ENCODE results near the gene PIGX. TPM values are rescaled to one million over a fixed set of nuclear protein-coding genes. Genes with fewer than 3 reads are reported as not detected.

The PIGX gene
- 10 to 100 TPM; 19.5 to 23.3 TPM for total RNA-seq

DNA sequence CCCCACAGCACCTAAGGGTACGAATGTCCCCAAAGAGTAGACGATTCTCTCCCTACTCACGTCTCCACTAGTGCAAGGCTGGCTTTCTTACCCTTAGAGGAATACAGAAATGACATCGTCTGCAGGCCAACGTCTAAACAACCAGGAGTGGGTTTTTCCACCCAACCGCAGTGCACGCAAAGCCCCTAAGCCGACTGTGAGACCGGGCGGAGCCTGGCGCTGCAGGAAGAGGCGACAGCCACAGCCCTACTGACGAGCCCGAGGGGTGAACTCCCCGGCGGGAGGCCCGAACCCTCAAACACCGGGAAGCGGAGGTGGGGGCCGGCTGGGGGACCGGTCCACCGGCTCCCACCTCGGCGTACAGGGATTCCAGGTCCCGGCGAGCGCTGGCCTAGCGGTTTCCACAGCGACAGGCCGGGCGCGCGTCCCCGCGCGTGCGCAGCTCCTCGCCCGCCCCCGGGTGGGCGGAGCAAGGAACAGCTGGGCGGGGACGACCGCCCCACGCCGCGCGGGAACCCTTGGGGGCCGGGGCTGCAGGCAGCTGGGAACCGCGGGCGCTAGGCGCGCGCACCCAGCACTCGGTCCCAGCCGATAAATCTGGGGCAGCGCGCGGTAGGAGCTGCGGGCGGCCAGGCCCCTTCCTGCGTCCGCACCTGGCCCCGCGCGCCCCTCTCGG is at the start of gene PIGX, which contains the start of gene CEP19:
Gene PIGX (plus strand): TSS at position 540 of the 676 bp plus-strand sequence.
Gene CEP19 (minus strand): TSS at position 413 of the 676 bp plus-strand sequence. CDS start 3,593 bp downstream, outside the sequence.
- Histone ChIP-seq H3K27ac (peak within 1 kb of the TSS; percentile 89), H3K9me3 (no peaks in the 10 kb centered on the region), H3K4me1 (peaks cover 3% of the 10 kb centered on the region), H3K27me3 (no peaks in the 10 kb centered on the region), H3K4me3 (peak within 1 kb of the TSS; percentile 77), H3K36me3 (no peaks in the 10 kb centered on the region), H3K9ac (ENCODE audit: low read depth in 2 of 2, low read length in 2 of 2) (peak within 1 kb of the TSS; percentile 80 to 91)
- DNase-seq: peak; percentile 86
- TF ChIP-seq, protein P1, sequence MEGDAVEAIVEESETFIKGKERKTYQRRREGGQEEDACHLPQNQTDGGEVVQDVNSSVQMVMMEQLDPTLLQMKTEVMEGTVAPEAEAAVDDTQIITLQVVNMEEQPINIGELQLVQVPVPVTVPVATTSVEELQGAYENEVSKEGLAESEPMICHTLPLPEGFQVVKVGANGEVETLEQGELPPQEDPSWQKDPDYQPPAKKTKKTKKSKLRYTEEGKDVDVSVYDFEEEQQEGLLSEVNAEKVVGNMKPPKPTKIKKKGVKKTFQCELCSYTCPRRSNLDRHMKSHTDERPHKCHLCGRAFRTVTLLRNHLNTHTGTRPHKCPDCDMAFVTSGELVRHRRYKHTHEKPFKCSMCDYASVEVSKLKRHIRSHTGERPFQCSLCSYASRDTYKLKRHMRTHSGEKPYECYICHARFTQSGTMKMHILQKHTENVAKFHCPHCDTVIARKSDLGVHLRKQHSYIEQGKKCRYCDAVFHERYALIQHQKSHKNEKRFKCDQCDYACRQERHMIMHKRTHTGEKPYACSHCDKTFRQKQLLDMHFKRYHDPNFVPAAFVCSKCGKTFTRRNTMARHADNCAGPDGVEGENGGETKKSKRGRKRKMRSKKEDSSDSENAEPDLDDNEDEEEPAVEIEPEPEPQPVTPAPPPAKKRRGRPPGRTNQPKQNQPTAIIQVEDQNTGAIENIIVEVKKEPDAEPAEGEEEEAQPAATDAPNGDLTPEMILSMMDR (IDR thresholded peaks at IDR 0.05): no peak
- intact Hi-C loops (cut with DNase I): no loop called here

DNA sequence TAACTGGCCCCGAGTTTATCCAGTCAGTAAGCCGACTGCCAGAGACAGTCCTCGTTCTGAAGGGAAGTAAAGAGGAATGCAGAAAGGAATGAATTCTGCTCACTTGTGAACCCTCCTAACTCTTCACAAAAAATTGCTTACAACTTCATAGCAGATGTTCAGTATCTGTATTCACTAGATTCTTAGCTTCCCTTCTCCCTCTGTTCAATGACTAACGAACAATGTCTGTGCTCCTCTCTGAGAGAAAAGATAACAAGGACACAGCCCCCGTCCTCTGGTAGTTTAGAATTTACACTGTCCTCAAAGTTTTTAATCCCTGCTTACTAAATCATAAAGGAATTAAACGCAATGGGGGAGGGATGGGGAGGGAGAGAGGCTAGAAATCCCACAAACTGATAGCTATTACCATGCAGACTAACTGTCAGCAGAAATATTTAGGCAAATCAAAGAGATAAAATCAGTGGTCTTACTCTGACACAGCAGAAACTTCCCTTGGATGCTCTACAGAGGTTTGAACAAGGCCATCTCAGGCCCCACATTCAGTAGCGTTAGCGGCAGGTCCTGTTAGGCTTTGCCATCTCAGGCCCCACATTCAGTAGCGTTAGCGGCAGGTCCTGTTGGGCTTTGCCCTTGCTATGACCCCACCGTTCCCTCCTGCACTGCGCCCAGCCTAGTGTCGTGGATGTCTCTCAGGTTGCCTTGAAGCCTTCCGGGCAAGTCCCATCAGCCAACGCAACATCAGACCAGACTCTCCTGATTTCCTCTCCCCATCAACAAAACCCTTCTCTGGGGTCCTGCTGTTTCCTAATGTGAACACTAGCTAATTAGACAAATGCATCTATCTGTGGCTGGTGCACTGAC is 49.2 kb upstream of the PIGX start:
- Histone ChIP-seq H3K27ac (no peak overlapping the region), H3K4me3 (no peak overlapping the region), H3K9ac (ENCODE audit: low read depth in 2 of 2, low read length in 2 of 2) (no peak overlapping the region), H3K36me3 (no peaks in the 10 kb centered on the region), H3K9me3 (no peaks in the 10 kb centered on the region), H3K4me1 (no peaks in the 10 kb centered on the region), H3K27me3 (no peaks in the 10 kb centered on the region)
- TF ChIP-seq, protein P1 (IDR thresholded peaks at IDR 0.05): no peak
- DNase-seq: no peak
- intact Hi-C loops (cut with DNase I): no loop called here

GRCh38 chr3:196666001-196666867 is 45.9 kb upstream of the PIGX start:
- intact Hi-C loops (cut with DNase I): no loop called here
- no peaks in the 10 kb centered on the region for H3K9me3 ChIP-seq
- H3K27me3 ChIP-seq: no peaks in the 10 kb centered on the region
- TF ChIP-seq, protein P1 (IDR thresholded peaks at IDR 0.05): no peak
- H3K4me1 ChIP-seq: no peaks in the 10 kb centered on the region
- no peak overlapping the region for H3K27ac ChIP-seq
- peak overlapping the region in 1 of 2 donors; percentile 12 for H3K9ac ChIP-seq (ENCODE audit: low read depth in 2 of 2, low read length in 2 of 2)
- DNase-seq: no peak
- no peaks in the 10 kb centered on the region for H3K36me3 ChIP-seq
- no peak overlapping the region for H3K4me3 ChIP-seq

GRCh38 chr3:196667056-196667825 is 44.9 kb upstream of the PIGX start:
- intact Hi-C loops (cut with DNase I): no loop called here
- Histone ChIP-seq H3K27ac (no peak overlapping the region), H3K4me1 (no peaks in the 10 kb centered on the region)

More at GRCh38 chr3:196667056-196667825, 44.9 kb upstream of the PIGX start:
- Histone ChIP-seq H3K9ac (ENCODE audit: low read depth in 2 of 2, low read length in 2 of 2) (no peak overlapping the region), H3K36me3 (no peaks in the 10 kb centered on the region), H3K9me3 (no peaks in the 10 kb centered on the region), H3K4me3 (no peak overlapping the region), H3K27me3 (no peaks in the 10 kb centered on the region)
- TF ChIP-seq, protein P1 (IDR thresholded peaks at IDR 0.05): no peak
- no peak for DNase-seq

Measured in colonic mucosa (tissue), 4 donors.